Progenitor cell of endocrine pancreas (in vitro differentiated cells): ENCODE results near the gene PLA2R1. TPM values are rescaled to one million over a fixed set of nuclear protein-coding genes. Genes with fewer than 3 reads are reported as not detected.

Experiments used
- DNase-seq: peaks from one replicate; pipeline ENCODE4 v3.0.0; 2021; ENCODE audit warnings: low spot score; ENCODE audit not compliant: unreplicated experiment
- H3K27ac Mint-ChIP-seq: 2 replicates; pipeline ENCODE4 v1.8.0; 2021; ENCODE audit warnings: mild to moderate bottlenecking, moderate library complexity, mixed read lengths
- H3K27me3 Mint-ChIP-seq: 2 replicates; pipeline ENCODE4 v1.8.0; 2021; ENCODE audit warnings: mixed read lengths
- H3K36me3 Mint-ChIP-seq: 2 replicates; pipeline ENCODE4 v1.8.0; 2022; ENCODE audit warnings: mixed read lengths; ENCODE audit not compliant: insufficient read depth
- H3K4me1 Mint-ChIP-seq: 2 replicates; pipeline ENCODE4 v1.8.0; 2021; ENCODE audit warnings: low read depth, mixed read lengths
- H3K4me3 Mint-ChIP-seq: 2 replicates; pipeline ENCODE4 v1.8.0; 2021; ENCODE audit warnings: low read depth, mild to moderate bottlenecking, moderate library complexity, mixed read lengths
- H3K9me3 Mint-ChIP-seq: 2 replicates; pipeline ENCODE4 v1.8.0; 2021; ENCODE audit warnings: low read depth, mixed read lengths
- total RNA-seq: library from RNA; stranded (reverse); gene quantifications from 2 replicates; pipeline ENCODE4 v1.2.1, GENCODE V29; 2021
- TF ChIP-seq, protein P1 (sequence below): fragments of 200-600 bp; sonication (generic); IDR thresholded peaks from one replicate; pipeline ENCODE4 v1.5.0; 2021; ENCODE audit warnings: antibody characterized with exemption, mild to moderate bottlenecking; ENCODE audit not compliant: unreplicated experiment

Gene PLA2R1
- total RNA-seq, 1 donor from 2014 or later = 1.3 TPM

DNA sequence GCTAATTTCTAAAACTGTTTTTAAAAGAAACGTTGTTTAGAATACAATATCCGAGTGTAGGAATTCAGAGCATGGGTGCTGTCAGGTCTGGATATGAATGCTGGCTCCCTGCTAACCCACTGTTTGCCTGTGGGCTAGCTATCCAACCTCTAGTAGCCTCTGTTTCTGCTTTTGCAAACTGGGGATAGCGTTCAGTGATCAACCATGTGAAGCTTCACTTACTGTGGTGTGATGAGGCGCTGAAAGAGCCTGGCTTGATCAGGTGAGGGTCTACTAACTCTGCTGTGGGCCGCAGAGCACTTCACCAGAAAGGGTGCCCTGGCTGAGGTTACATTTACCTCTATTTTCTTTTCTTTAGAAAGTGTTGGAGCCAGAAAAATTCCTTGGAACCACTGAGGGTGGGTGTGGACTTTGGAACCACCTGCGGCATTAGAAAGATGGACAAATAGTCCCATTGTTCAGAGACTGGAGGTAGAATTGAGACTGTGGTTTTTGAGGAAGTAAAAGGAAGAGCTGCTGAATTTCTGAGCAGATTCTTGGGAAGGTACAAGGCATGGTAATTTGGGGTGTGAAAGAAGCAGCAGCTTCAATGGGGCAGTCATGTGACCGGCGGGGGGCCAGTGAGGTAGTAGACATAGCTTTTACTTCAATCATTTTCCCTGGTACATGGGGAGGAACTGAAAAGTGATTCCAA, 168.1 kb downstream of the PLA2R1 start:
- Mint-ChIP-seq H3K27ac (no peak overlapping the region), H3K9me3 (no peaks in the 10 kb centered on the region), H3K4me3 (no peak overlapping the region), H3K27me3 (peaks cover 18% of the 10 kb centered on the region), H3K4me1 (peaks cover 33% of the 10 kb centered on the region), H3K36me3 (no peaks in the 10 kb centered on the region)
- TF ChIP-seq, protein P1, sequence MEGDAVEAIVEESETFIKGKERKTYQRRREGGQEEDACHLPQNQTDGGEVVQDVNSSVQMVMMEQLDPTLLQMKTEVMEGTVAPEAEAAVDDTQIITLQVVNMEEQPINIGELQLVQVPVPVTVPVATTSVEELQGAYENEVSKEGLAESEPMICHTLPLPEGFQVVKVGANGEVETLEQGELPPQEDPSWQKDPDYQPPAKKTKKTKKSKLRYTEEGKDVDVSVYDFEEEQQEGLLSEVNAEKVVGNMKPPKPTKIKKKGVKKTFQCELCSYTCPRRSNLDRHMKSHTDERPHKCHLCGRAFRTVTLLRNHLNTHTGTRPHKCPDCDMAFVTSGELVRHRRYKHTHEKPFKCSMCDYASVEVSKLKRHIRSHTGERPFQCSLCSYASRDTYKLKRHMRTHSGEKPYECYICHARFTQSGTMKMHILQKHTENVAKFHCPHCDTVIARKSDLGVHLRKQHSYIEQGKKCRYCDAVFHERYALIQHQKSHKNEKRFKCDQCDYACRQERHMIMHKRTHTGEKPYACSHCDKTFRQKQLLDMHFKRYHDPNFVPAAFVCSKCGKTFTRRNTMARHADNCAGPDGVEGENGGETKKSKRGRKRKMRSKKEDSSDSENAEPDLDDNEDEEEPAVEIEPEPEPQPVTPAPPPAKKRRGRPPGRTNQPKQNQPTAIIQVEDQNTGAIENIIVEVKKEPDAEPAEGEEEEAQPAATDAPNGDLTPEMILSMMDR = no peak
- no peak for DNase-seq

DNA sequence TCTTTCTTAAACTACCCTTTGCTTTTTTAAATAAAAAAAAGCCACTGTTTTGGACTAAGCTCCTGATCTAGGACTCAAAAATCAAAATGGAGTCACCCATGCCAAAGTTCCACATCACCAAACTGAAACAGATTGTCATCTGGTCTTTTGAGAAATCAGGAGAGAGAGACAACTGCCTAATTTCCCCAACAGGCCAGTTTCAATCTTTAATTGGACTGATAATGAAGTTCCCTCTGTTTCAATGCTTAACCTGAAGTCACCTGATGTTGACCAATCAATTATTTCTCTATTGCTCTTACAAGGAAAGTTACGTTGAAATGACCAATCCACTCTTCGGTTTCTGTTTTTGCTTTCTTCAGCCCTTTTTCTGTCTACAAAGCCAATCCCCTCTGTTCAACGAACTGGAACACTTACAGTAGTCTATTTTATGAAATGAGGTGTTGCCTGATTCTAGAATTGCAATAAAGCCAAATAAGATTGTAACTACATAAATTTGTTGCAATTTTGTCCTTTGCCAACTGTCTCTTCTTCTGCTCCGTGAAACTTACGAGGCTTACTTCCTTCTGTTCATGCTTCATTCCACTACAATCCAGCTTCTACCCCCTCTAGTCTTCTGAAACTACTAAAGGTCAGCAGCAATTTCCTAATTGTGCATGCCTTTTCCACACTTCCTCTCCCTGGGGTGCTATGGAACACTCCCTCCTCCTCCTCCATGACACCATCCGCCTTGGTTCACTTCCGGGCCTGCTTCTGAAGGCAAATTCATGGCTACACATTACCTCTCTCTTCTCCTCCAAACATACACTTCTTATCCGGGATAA, 169.2 kb downstream of the PLA2R1 start:
- peaks cover 10% of the 10 kb centered on the region for H3K27me3 Mint-ChIP-seq
- H3K4me1 Mint-ChIP-seq = peaks cover 33% of the 10 kb centered on the region
- no peak overlapping the region for H3K27ac Mint-ChIP-seq
- TF ChIP-seq, protein P1 = no peak
- H3K36me3 Mint-ChIP-seq = no peaks in the 10 kb centered on the region
- no peak overlapping the region for H3K4me3 Mint-ChIP-seq
- no peak for DNase-seq
- H3K9me3 Mint-ChIP-seq = no peaks in the 10 kb centered on the region

DNA sequence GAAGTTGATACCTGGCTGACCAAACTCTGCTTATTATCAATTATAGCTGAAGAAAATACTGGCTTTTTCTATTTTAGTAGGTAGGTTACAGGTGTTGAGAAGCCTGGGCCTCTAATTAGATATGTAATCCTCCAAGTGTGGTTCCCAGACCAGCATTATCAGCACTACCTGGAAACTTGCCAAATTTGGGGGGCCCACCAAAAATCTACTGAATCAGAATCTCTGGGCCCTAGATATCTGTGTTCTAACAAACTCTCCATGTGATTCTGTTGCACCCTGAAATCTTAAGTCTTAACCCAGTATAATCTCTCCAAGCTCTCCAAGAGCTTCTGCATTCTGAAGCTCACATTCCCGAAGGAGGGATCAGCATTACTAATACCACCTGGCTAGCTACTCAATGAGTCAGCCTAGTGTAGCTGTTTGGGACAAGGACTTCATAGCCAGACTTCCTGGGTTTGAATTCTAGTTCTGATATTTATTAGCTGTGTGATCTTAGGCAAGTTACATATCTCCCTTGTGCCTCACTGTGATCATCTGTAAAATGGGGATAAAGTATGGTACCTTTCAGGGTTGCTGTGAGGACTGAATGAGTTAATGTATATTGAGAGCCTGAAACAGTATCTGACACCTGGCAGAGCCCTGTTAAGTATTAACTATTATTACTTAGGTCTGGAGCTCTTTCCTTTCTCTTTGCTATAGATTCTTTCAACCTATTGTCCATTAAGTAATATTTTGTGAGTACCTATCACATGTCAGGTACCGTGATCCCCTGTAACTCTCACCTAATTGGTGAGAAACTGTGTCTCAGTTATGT, 170.3 kb downstream of the PLA2R1 start:
- Mint-ChIP-seq H3K27me3 (peaks cover 4% of the 10 kb centered on the region), H3K27ac (no peak overlapping the region), H3K4me3 (no peak overlapping the region), H3K9me3 (no peaks in the 10 kb centered on the region), H3K36me3 (no peaks in the 10 kb centered on the region), H3K4me1 (peaks cover 33% of the 10 kb centered on the region)
- DNase-seq = no peak
- TF ChIP-seq, protein P1 = no peak

DNA sequence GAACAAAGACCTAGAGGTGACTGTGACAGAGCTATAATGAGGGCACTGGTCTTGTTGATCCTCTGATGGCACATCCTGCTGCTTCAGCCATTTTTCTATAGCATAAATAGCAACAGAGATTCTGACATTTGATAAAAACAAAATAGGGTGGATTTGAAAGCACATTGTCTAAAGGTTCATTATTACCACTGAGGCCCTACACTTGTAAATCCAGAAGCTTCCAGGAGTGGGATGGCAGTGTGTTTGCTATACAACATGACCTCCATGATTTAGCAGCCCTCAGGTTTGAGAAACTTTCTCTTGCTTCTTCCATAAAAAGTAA, 171.2 kb downstream of the PLA2R1 start:
- no peak for DNase-seq
- Mint-ChIP-seq H3K36me3 (no peaks in the 10 kb centered on the region), H3K27ac (no peak overlapping the region), H3K27me3 (peaks cover under 1% of the 10 kb centered on the region), H3K4me3 (no peak overlapping the region), H3K4me1 (peaks cover 30% of the 10 kb centered on the region), H3K9me3 (no peaks in the 10 kb centered on the region)
- TF ChIP-seq, protein P1 = no peak
